ENCODE measurements around the gene CBLN2. TPM values are rescaled to one million over a fixed set of nuclear protein-coding genes. Genes with fewer than 3 reads are reported as not detected.

The CBLN2 gene
- total and polyA plus RNA-seq, 4 donors: 1.00 TPM; not detected in 3

GRCh38 chr18:72555101-72555500 is 11.0 kb upstream of the CBLN2 start:
- WGBS, 2 donors: 60 to 84% methylated on average over 7 of the region's 7 CpGs
- ATAC-seq (ENCODE audit: insufficient read depth, low FRiP score) (no peak), DNase-seq (no peak)
- H3K4me1 ChIP-seq (ENCODE audit: control insufficient read depth in 5 of 5, insufficient read depth in 5 of 5, low read length in 5 of 5): no peaks in the 10 kb centered on the region
- H3K27me3 ChIP-seq (ENCODE audit: control insufficient read depth in 3 of 3, insufficient read depth in 3 of 3, low read length in 2 of 3): peaks cover 0 to 3% (median 2%) of the 10 kb centered on the region in 3 donors
- H3K36me3 ChIP-seq (ENCODE audit: control insufficient read depth in 4 of 4, insufficient read depth in 4 of 4, low read length in 4 of 4): no peaks in the 10 kb centered on the region
- TF ChIP-seq CTCF (IDR thresholded peaks at IDR 0.05; ENCODE audit: control extremely low read depth, extremely low read depth): no peak
- H3K9ac ChIP-seq (ENCODE audit: insufficient read depth in 1 of 2, low read length in 2 of 2): no peak overlapping the region
- no peak overlapping the region for H3K27ac ChIP-seq (ENCODE audit: low read depth in 1 of 2, low read length in 1 of 2)
- no peak overlapping the region for H3K4me3 ChIP-seq
- no peaks in the 10 kb centered on the region for H3K9me3 ChIP-seq (ENCODE audit: control insufficient read depth in 4 of 4, insufficient read depth in 3 of 4, low read length in 3 of 4)

- Histone ChIP-seq H3K27me3 (ENCODE audit: control insufficient read depth in 3 of 3, insufficient read depth in 3 of 3, low read length in 2 of 3) (peaks cover 21 to 53% (median 43%) of the 10 kb centered on the region in 3 donors), H3K4me1 (ENCODE audit: control insufficient read depth in 5 of 5, insufficient read depth in 5 of 5, low read length in 5 of 5) (peaks cover 0 to 19% (median 0%) of the 10 kb centered on the region in 5 donors), H3K9ac (ENCODE audit: insufficient read depth in 1 of 2, low read length in 2 of 2) (no peak overlapping the region), H3K9me3 (ENCODE audit: control insufficient read depth in 4 of 4, insufficient read depth in 3 of 4, low read length in 3 of 4) (peaks cover 0 to 4% (median 0%) of the 10 kb centered on the region in 4 donors), H3K4me3 (no peak overlapping the region), H3K27ac (ENCODE audit: low read depth in 1 of 2, low read length in 1 of 2) (no peak overlapping the region), H3K36me3 (ENCODE audit: control insufficient read depth in 4 of 4, insufficient read depth in 4 of 4, low read length in 4 of 4) (no peaks in the 10 kb centered on the region)
- peak; percentile 28 for ATAC-seq (ENCODE audit: insufficient read depth, low FRiP score)
- DNase-seq: peak in 1 of 3 donors; percentile 30
- no peak for TF ChIP-seq CTCF (IDR thresholded peaks at IDR 0.05; ENCODE audit: control extremely low read depth, extremely low read depth)
- WGBS, 2 donors: 1 to 2% methylated on average over 44 to 73 of the region's 73 CpGs
Measured at GRCh38 chr18:72543357-72544055, 636 bp downstream of the CBLN2 start.

- 2 to 3% methylated on average over 20 of the region's 20 CpGs for WGBS, 2 donors
- Histone ChIP-seq H3K9me3 (ENCODE audit: control insufficient read depth in 4 of 4, insufficient read depth in 3 of 4, low read length in 3 of 4) (peaks cover 0 to 4% (median 0%) of the 10 kb centered on the region in 4 donors), H3K4me1 (ENCODE audit: control insufficient read depth in 5 of 5, insufficient read depth in 5 of 5, low read length in 5 of 5) (peaks cover 0 to 19% (median 0%) of the 10 kb centered on the region in 5 donors), H3K27me3 (ENCODE audit: control insufficient read depth in 3 of 3, insufficient read depth in 3 of 3, low read length in 2 of 3) (peaks cover 21 to 51% (median 41%) of the 10 kb centered on the region in 3 donors), H3K27ac (ENCODE audit: low read depth in 1 of 2, low read length in 1 of 2) (no peak overlapping the region), H3K4me3 (no peak overlapping the region), H3K9ac (ENCODE audit: insufficient read depth in 1 of 2, low read length in 2 of 2) (no peak overlapping the region), H3K36me3 (ENCODE audit: control insufficient read depth in 4 of 4, insufficient read depth in 4 of 4, low read length in 4 of 4) (no peaks in the 10 kb centered on the region)
- DNase-seq: peak in 2 of 3 donors; percentile 31 to 35
- TF ChIP-seq CTCF (IDR thresholded peaks at IDR 0.05; ENCODE audit: control extremely low read depth, extremely low read depth): no peak
- no peak for ATAC-seq (ENCODE audit: insufficient read depth, low FRiP score)
Measured at GRCh38 chr18:72542984-72543356, 1.2 kb downstream of the CBLN2 start.

Measured in lung (tissue), 12 donors.